Upper lobe of left lung (tissue), 4 donors: ENCODE results near the gene KCNG1.
A peak's percentile ranks its signal among the peaks of the same experiment; 100 is the strongest.

Source experiments
- CTCF ChIP-seq, 6 experiments: fragments of 450-650 bp in 4 of 6; fragments of 200-600 bp in 2 of 6; sonication (generic) in 2 of 6; IDR thresholded peaks; one replicate each; pipeline ENCODE4 v1.5.1; 2016 to 2019; ENCODE audit warnings: antibody characterized with exemption in 6 of 6
- EP300 ChIP-seq, 4 donors: sonication (generic); formaldehyde crosslinking; IDR thresholded peaks; one replicate each; pipeline ENCODE4 v1.5.1; 2017; ENCODE audit warnings: antibody characterized with exemption in 4 of 4, control low read depth in 2 of 4

DNA sequence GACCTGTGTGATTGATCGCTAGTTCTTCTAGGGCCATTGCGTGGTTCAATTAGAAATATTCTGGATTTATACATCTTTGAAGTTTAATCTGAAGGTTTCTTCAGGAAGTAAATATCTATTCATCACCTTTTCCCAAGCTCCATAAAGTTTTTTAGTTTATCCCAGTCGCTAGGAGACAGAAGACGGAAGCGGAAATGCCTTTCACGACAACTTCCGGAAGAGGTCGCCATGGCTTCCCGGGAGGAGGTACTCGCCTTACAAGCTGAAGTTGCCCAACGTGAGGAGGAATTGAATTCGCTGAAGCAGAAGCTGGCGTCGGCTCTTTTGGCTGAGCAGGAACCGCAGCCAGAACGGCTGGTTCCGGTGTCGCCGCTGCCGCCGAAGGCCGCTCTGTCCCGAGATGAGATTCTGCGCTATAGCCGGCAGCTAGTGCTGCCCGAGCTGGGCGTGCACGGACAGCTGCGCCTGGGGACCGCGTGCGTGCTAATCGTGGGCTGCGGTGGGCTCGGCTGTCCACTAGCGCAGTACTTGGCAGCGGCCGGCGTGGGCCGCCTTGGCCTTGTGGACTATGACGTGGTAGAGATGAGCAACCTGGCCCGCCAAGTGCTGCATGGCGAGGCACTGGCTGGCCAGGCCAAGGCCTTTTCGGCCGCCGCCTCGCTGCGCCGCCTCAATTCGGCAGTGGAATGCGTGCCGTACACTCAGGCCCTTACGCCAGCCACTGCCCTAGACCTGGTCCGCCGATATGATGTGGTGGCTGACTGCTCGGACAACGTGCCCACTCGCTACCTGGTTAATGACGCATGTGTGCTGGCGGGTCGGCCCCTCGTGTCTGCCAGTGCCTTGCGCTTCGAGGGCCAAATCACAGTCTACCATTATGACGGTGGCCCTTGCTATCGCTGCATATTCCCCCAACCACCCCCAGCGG, 64.0 kb downstream of the KCNG1 start, which contains the start of gene MOCS3:
- TF ChIP-seq CTCF (IDR thresholded peaks at IDR 0.05) (peak in 1 of 6 experiments; percentile 7), EP300 (IDR thresholded peaks at IDR 0.05) (no peak)
